H1 (cell line): Measurements from ENCODE around the gene CTRL. TPM values are rescaled to one million over a fixed set of nuclear protein-coding genes. Genes with fewer than 3 reads are reported as not detected.

ENCODE experiments used
- CTCF ChIA-PET: fragments of 300-600 bp; sonication (Branson Sonifier 250); formaldehyde crosslinking; loops from one replicate; lab custom pipeline; 2021; ENCODE audit not compliant: partially characterized antibody; lab: Charles Lee
- POLR2A ChIA-PET: fragments of 300-600 bp; sonication (Branson Sonifier 250); formaldehyde crosslinking; loops from one replicate; lab custom pipeline; 2021; ENCODE audit warnings: inconsistent platforms; ENCODE audit not compliant: partially characterized antibody; lab: Charles Lee
- DNase-seq, 2 experiments: peaks; one replicate each; pipeline versions ENCODE4 v3.0.0 to v3.0.0-alpha.2; 2010 to 2022; ENCODE audit warnings: low spot score in 2 of 2, low read depth in 1 of 2, mixed read lengths in 1 of 2
- FAIRE-seq: peaks from 2 replicates; lab custom pipeline; 2011; peaks lifted over from hg19 to GRCh38; lab: Jason Lieb, UNC
- H2AFZ ChIP-seq: 2 replicates; pipeline ENCODE4 v1.8.1; 2012; ENCODE audit warnings: low read length, inconsistent platforms
- H2AK5ac ChIP-seq: 2 replicates; pipeline ENCODE4 v1.6.1; 2013; ENCODE audit warnings: low read depth, low read length
- H2BK120ac ChIP-seq: replicated peaks from 2 replicates; pipeline ENCODE3; 2013; ENCODE audit warnings: low read depth, low read length, inconsistent platforms
- H2BK12ac ChIP-seq: 2 replicates; pipeline ENCODE4 v1.6.1; 2013; ENCODE audit warnings: low read depth, low read length
- H2BK15ac ChIP-seq: 2 replicates; pipeline ENCODE4 v1.6.1; 2013; ENCODE audit warnings: low read length
- H2BK20ac ChIP-seq: 2 replicates; pipeline ENCODE4 v1.6.1; 2013; ENCODE audit warnings: low read length
- H2BK5ac ChIP-seq: 2 replicates; pipeline ENCODE4 v1.6.1; 2013; ENCODE audit warnings: low read depth, low read length
- H3K14ac ChIP-seq: 2 replicates; pipeline ENCODE4 v1.6.1; 2013; ENCODE audit warnings: inconsistent platforms; ENCODE audit not compliant: insufficient read length
- H3K18ac ChIP-seq: 2 replicates; pipeline ENCODE4 v1.6.1; 2013; ENCODE audit warnings: low read length; ENCODE audit errors: extremely low read depth
- H3K23ac ChIP-seq: 2 replicates; pipeline ENCODE4 v1.6.1; 2013; ENCODE audit warnings: inconsistent platforms; ENCODE audit not compliant: insufficient read length
- H3K23me2 ChIP-seq: 2 replicates; pipeline ENCODE4 v1.6.1; 2013; ENCODE audit warnings: low read depth, low read length
- H3K27ac ChIP-seq: 2 replicates; pipeline ENCODE4 v1.6.1; 2011; ENCODE audit warnings: low read depth, low read length, inconsistent platforms
- H3K27me3 ChIP-seq, 4 experiments: replicated peaks in 1 of 4; 1 replicate in 1 of 4; 2 replicates in 3 of 4; pipeline versions ENCODE4 v1.6.1 to v1.8.1; 2011 to 2013; ENCODE audit warnings: low read length in 3 of 4, mild to moderate bottlenecking in 3 of 4, inconsistent platforms in 2 of 4, mixed read lengths in 2 of 4, moderate library complexity in 1 of 4; ENCODE audit not compliant: control insufficient read depth in 3 of 4, insufficient read depth in 3 of 4; ENCODE audit errors: extremely low read depth in 1 of 4
- H3K36me3 ChIP-seq, 4 experiments: 2 replicates each; pipeline versions ENCODE4 v1.6.1 to v1.8.1; 2011 to 2013; ENCODE audit warnings: mild to moderate bottlenecking in 4 of 4, low read length in 3 of 4, moderate library complexity in 2 of 4, control low read depth in 1 of 4, inconsistent platforms in 1 of 4; ENCODE audit not compliant: insufficient read depth in 4 of 4, control insufficient read depth in 2 of 4
- H3K4ac ChIP-seq: replicated peaks from 2 replicates; pipeline ENCODE3; 2013; ENCODE audit warnings: low read length, low read depth, mixed read lengths, inconsistent platforms; ENCODE audit not compliant: insufficient read length
- H3K4me1 ChIP-seq, 4 experiments: replicated peaks in 1 of 4; 1 replicate in 1 of 4; 2 replicates in 3 of 4; pipeline versions ENCODE4 v1.6.1 to v1.8.1; 2011 to 2013; ENCODE audit warnings: low read length in 3 of 4, inconsistent platforms in 2 of 4, mixed read lengths in 1 of 4; ENCODE audit not compliant: insufficient read depth in 4 of 4, control insufficient read depth in 3 of 4
- H3K4me2 ChIP-seq, 2 experiments: 2 replicates each; pipeline versions ENCODE4 v1.6.1 to v1.8.1; 2011 to 2013; ENCODE audit warnings: low read depth in 2 of 2, low read length in 2 of 2, control low read depth in 1 of 2, inconsistent platforms in 1 of 2, mild to moderate bottlenecking in 1 of 2; ENCODE audit not compliant: insufficient read depth in 1 of 2
- H3K4me3 ChIP-seq, 4 experiments: fragments of 200-600, 300-600 bp in 1 of 4; sonication (generic), shearing (Covaris generic), sonication (Bioruptor Twin) in 1 of 4; 2 replicates each; pipeline versions ENCODE4 v1.5.1 to v1.8.1; 2011 to 2016; ENCODE audit warnings: low read length in 4 of 4, low read depth in 3 of 4, control low read depth in 2 of 4, inconsistent platforms in 2 of 4, mild to moderate bottlenecking in 2 of 4, mixed read lengths in 1 of 4, moderate library complexity in 1 of 4; ENCODE audit not compliant: insufficient read depth in 2 of 4; ENCODE audit errors: extremely low read depth in 1 of 4
- H3K56ac ChIP-seq: replicated peaks from 2 replicates; pipeline ENCODE3; 2013; ENCODE audit warnings: low read depth, mild to moderate bottlenecking, mixed read lengths, low read length, inconsistent platforms; ENCODE audit not compliant: insufficient read length
- H3K79me1 ChIP-seq: 2 replicates; pipeline ENCODE4 v1.6.1; 2013; ENCODE audit warnings: low read depth, low read length, control low read depth
- H3K79me2 ChIP-seq, 2 experiments: 2 replicates each; pipeline versions ENCODE4 v1.6.1 to v1.8.1; 2012 to 2013; ENCODE audit warnings: low read length in 2 of 2, mild to moderate bottlenecking in 2 of 2, inconsistent platforms in 1 of 2; ENCODE audit not compliant: insufficient read depth in 2 of 2, control insufficient read depth in 1 of 2
- H3K9ac ChIP-seq, 4 experiments: replicated peaks in 1 of 4; 1 replicate in 1 of 4; 2 replicates in 3 of 4; pipeline versions ENCODE4 v1.6.1 to v1.8.1; 2011 to 2013; ENCODE audit warnings: low read depth in 3 of 4, low read length in 3 of 4, control low read depth in 2 of 4, mild to moderate bottlenecking in 2 of 4, moderate library complexity in 2 of 4, inconsistent platforms in 1 of 4; ENCODE audit errors: extremely low read depth in 1 of 4
- H3K9me3 ChIP-seq, 2 experiments: 2 replicates each; pipeline versions ENCODE4 v1.6.1 to v1.8.1; 2012 to 2013; ENCODE audit warnings: mild to moderate bottlenecking in 2 of 2, moderate library complexity in 2 of 2, control low read depth in 1 of 2, inconsistent platforms in 1 of 2, low read depth in 1 of 2, low read length in 1 of 2, mixed read lengths in 1 of 2; ENCODE audit not compliant: insufficient read depth in 2 of 2
- H4K20me1 ChIP-seq, 2 experiments: replicated peaks in 1 of 2; 2 replicates each; pipeline versions ENCODE3 to v1.8.1; 2011 to 2013; ENCODE audit warnings: inconsistent platforms in 2 of 2, low read length in 2 of 2, mild to moderate bottlenecking in 1 of 2; ENCODE audit not compliant: insufficient read depth in 2 of 2, control insufficient read depth in 1 of 2
- H4K5ac ChIP-seq: 2 replicates; pipeline ENCODE4 v1.6.1; 2013; ENCODE audit warnings: low read length, low read depth, mixed read lengths, inconsistent platforms; ENCODE audit not compliant: insufficient read length
- H4K8ac ChIP-seq: 2 replicates; pipeline ENCODE4 v1.8.0; 2013; ENCODE audit warnings: mild to moderate bottlenecking, moderate library complexity, low read length, inconsistent platforms; ENCODE audit not compliant: insufficient read depth; ENCODE audit errors: extremely low read depth
- H4K91ac ChIP-seq: replicated peaks from 2 replicates; pipeline ENCODE3; 2013; ENCODE audit warnings: low read length, mixed read lengths, inconsistent platforms; ENCODE audit not compliant: insufficient read length
- CREB1 ChIP-seq: IDR thresholded peaks from 2 replicates; pipeline ENCODE4 v1.6.1; 2012; ENCODE audit warnings: inconsistent platforms
- TEAD4 ChIP-seq: IDR thresholded peaks from 2 replicates; pipeline ENCODE4 v1.6.1; 2012; ENCODE audit warnings: low read depth, low read length, inconsistent platforms, mixed read lengths
- WGBS, 2 experiments: shearing (Covaris generic) in 1 of 2; methylation state at CpG; one replicate each; pipeline versions ENCODE4 v1.1.6 to v1.1.7; 2013 to 2015; ENCODE audit warnings: low lambda C conversion rate in 2 of 2, mixed read lengths in 2 of 2, inconsistent platforms in 1 of 2, low coverage in 1 of 2, missing lambda C conversion rate in 1 of 2; ENCODE audit not compliant: insufficient replicate concordance in 2 of 2, insufficient coverage in 1 of 2, insufficient read length in 1 of 2; ENCODE audit errors: extremely low coverage in 1 of 2, missing lambda C conversion rate in 1 of 2; 5-methylcytosine and 5-hydroxymethylcytosine counted together
- long read RNA-seq, 2 experiments: library from RNA in 1 of 2; library from capped mRNA in 1 of 2; stranded (forward); transcript quantifications; one replicate each; pipeline ENCODE4 v2.0.0, GENCODE V29; 2021; ENCODE audit warnings: inconsistent platforms in 1 of 2
- polyA minus RNA-seq, 3 experiments: library from RNA; depleted of rRNA, polyadenylated mRNA; stranded (reverse); fragments of >200 nt; gene quantifications; 1 replicate in 2 of 3; 2 replicates in 1 of 3; pipeline ENCODE4 v1.2.3, GENCODE V29; 2011
- polyA plus RNA-seq, 7 experiments: library from polyadenylated mRNA; depleted of rRNA in 3 of 7; stranded (reverse) in 5 of 7; unstranded in 2 of 7; fragments of >200 nt in 5 of 7; fragments of 200-250 nt in 2 of 7; gene quantifications; 1 replicate in 5 of 7; 2 replicates in 1 of 7; 4 replicates in 1 of 7; pipeline versions ENCODE4 v1.2.1 to v1.2.3, GENCODE V29; 2011 to 2013; ENCODE audit warnings: missing spikeins in 2 of 7, mixed read lengths in 2 of 7
- total RNA-seq: library from RNA; stranded (reverse); fragmentation: NEBNext Ultra II Directional; extraction: Animal tissue kit (Norgen Biotek cat#: 25700); gene quantifications from 2 replicates; pipeline ENCODE4 v1.2.1, GENCODE V29; 2021
- TF ChIP-seq, protein P1 (sequence below), 3 experiments: IDR thresholded peaks; 1 replicate in 2 of 3; 2 replicates in 1 of 3; pipeline versions ENCODE4 v1.5.1 to v1.6.1; 2011; ENCODE audit warnings: low read length in 3 of 3, mild to moderate bottlenecking in 3 of 3, inconsistent platforms in 2 of 3, low read depth in 1 of 3, moderate library complexity in 1 of 3; ENCODE audit not compliant: insufficient read depth in 1 of 3; ENCODE audit errors: control extremely low read depth in 1 of 3

Gene CTRL
- 1.7 and 5.0 TPM in 2 replicates for total RNA-seq
- polyA plus RNA-seq (2011; rRNA removed): 4.0 and 4.2 TPM in 2 replicates
- polyA plus RNA-seq (2011; cell fraction: cytosol; rRNA removed): 2.6 TPM
- 5.7 TPM for polyA plus RNA-seq (2011; cell fraction: nucleus; rRNA removed)
- 3.4 to 4.9 TPM (median 3.9 TPM) in 4 replicates for polyA plus RNA-seq (2012, experiment 1 of 2)
- 5.9 TPM for polyA plus RNA-seq (2012, experiment 2 of 2)
- polyA plus RNA-seq (2013, experiment 1 of 2): 1.9 TPM
- 1.7 TPM for polyA plus RNA-seq (2013, experiment 2 of 2)
- 1.3 and 1.5 TPM in 2 replicates for polyA minus RNA-seq (2011; rRNA and poly(A)+ RNA removed)
- polyA minus RNA-seq (2011; cell fraction: cytosol; rRNA and poly(A)+ RNA removed): 1.0 TPM
- polyA minus RNA-seq (2011; cell fraction: nucleus; rRNA and poly(A)+ RNA removed): 0.90 TPM
- long read RNA-seq, experiment 1: 0 reads
- long read RNA-seq, experiment 2: 0 reads

DNA sequence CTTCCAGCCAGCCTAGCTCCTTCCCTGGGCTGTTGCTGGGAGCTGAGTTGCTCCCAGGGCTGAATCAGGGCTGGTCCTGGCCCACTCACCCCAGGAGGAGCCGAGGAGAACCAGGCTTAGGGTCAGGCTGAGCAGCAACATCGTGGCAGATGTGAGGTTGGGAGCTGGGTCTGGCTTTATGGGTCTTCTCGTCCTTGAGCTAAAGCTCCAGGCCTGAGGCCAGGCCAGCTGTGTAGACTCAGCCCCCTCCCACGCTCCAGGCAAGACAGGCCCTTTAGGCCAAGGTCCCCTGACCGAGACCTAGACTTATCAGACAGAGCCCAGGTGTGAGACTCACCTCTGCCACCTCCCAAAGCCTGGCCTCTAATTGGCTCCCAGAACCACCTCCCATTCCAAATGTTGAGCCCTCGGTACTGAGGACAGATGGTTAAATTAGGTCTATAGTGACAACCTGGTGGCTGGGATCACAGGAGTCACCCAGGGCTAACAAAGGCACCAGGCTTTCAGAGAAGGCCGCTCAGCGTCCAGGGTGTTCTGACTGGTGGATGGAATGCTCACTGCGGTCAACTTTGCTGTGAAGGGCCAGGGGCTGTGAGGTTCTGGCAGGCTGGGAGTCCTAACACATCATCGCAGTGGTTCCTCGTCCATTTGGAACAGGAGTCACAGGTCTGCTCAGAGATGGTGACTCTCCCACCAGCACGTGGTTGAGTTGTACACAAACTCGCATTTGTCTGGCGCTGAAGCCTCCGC, at the start of gene CTRL:
Gene CTRL, minus strand, starts transcription at position 151 of the 750 bp plus-strand sequence. Its CDS starts 10 bp downstream, at position 141.
- Histone ChIP-seq H2AFZ (no peak within 1 kb of the TSS), H3K36me3 (no peaks in the 10 kb centered on the region; a peak in 2 of 8 replicates), H4K5ac (no peak within 1 kb of the TSS), H3K23me2 (peaks cover 15% of the 10 kb centered on the region), H3K79me1 (peaks cover 4% of the 10 kb centered on the region; the same call in 1 of the 2 replicates), H3K9me3 (no peaks in the 10 kb centered on the region)
- POLR2A ChIA-PET: interaction anchor here (1.1 to 7.5 kb wide), 6 partner anchors 9 to 48 kb away, joined by 4 to 43 read pairs (median 4); partner anchors contain the start of genes LCAT, NRN1L and PSKH1
- WGBS, 2 experiments: 94% methylated on average over 15 of the region's 15 CpGs; no CpG with 5 or more reads in 1 of the 2 experiments
- TF ChIP-seq CREB1: no peak
- peak; percentile 76 for TF ChIP-seq TEAD4
- TF ChIP-seq, protein P1, sequence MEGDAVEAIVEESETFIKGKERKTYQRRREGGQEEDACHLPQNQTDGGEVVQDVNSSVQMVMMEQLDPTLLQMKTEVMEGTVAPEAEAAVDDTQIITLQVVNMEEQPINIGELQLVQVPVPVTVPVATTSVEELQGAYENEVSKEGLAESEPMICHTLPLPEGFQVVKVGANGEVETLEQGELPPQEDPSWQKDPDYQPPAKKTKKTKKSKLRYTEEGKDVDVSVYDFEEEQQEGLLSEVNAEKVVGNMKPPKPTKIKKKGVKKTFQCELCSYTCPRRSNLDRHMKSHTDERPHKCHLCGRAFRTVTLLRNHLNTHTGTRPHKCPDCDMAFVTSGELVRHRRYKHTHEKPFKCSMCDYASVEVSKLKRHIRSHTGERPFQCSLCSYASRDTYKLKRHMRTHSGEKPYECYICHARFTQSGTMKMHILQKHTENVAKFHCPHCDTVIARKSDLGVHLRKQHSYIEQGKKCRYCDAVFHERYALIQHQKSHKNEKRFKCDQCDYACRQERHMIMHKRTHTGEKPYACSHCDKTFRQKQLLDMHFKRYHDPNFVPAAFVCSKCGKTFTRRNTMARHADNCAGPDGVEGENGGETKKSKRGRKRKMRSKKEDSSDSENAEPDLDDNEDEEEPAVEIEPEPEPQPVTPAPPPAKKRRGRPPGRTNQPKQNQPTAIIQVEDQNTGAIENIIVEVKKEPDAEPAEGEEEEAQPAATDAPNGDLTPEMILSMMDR (IDR thresholded peaks at IDR 0.05; ENCODE audit: control extremely low read depth in 1 of 3, insufficient read depth in 1 of 3, low read depth in 1 of 3, low read length in 3 of 3): peak in 2 of 3 experiments; percentile 8 to 43; a peak in 1 of 4 replicates
- TF ChIP-seq, all 59 proteins: peak for 2
- Histone ChIP-seq H3K27me3 (no peaks in the 10 kb centered on the region), H3K56ac (no peak within 1 kb of the TSS), H3K4me1 (peaks cover 0 to 11% (median 7%) of the 10 kb centered on the region in 4 experiments; a peak in 5 of 7 replicates), H3K79me2 (no peaks in the 10 kb centered on the region), H3K4me3 (no peak within 1 kb of the TSS), H3K4me2 (no peak within 1 kb of the TSS), H2BK12ac (no peak within 1 kb of the TSS), H2BK120ac (no peak within 1 kb of the TSS), H3K9ac (no peak within 1 kb of the TSS), H4K8ac (no peak within 1 kb of the TSS), H2BK5ac (0 out of 2 replicates have a peak within 1 kb of the TSS, but pooled peaks have one; percentile 2), H4K91ac (no peak within 1 kb of the TSS), H3K23ac (no peak within 1 kb of the TSS), H2AK5ac (no peak within 1 kb of the TSS), H3K14ac (no peak within 1 kb of the TSS), H4K20me1 (peaks cover 3 to 22% of the 10 kb centered on the region in 2 experiments), H2BK20ac (no peak within 1 kb of the TSS), H3K18ac (no peak within 1 kb of the TSS), H3K4ac (no peak within 1 kb of the TSS), H2BK15ac (no peak within 1 kb of the TSS), H3K27ac (no peak within 1 kb of the TSS)
- no peak for FAIRE-seq
- DNase-seq: no peak
- CTCF ChIA-PET: interaction anchor here (0.8 to 27.1 kb wide), 17 partner anchors 10 to 306 kb away, joined by 3 to 623 read pairs (median 3); partner anchors contain the start of genes EDC4, LCAT, NRN1L and PSKH1
